Cardiac atrium fibroblast (primary cell): ENCODE measurements around the gene DNMT3L. TPM values are rescaled to one million over a fixed set of nuclear protein-coding genes. Genes with fewer than 3 reads are reported as not detected.

Experiments used
- total RNA-seq: library from RNA; depleted of rRNA; stranded (reverse); fragments of >200 nt; gene quantifications from 2 replicates; pipeline ENCODE4 v1.2.3, GENCODE V29; 2015

DNMT3L gene
- not detected in 2 replicates for total RNA-seq

DNA sequence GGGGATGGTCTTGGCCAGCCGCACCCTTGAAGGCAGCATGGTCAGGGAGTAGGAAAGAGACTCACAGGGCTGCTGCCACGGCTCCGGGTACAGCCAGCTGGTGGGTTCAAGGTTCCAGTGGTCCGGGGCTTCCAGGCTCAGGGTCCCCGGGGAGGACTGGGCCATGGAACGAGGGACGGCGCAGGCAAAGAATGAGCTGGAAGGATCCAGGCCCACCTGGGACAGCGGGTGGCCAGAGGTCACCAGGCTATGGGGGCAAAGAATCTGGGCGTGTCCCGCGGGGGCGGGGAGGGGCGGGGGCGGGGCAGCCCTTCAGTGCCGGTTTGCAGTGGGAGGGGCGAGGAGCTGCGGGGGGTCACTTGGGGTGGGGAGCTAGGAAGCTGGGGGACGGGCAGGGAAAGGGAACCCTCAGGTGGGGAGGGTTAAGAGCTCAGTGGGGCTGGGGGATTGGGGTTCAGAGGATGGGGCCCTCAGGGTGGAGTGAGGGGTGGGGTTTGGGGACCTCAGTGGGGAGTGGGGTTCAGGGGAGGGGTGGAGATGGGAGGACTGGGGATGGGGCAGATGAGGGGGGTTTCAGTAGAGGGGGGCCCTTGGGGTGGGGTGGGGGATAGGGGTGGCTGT, at the start of gene DNMT3L:
Gene DNMT3L, minus strand, starts transcription at position 223 of the 621 bp plus-strand sequence. CDS start 638 bp downstream, outside the sequence.

DNA sequence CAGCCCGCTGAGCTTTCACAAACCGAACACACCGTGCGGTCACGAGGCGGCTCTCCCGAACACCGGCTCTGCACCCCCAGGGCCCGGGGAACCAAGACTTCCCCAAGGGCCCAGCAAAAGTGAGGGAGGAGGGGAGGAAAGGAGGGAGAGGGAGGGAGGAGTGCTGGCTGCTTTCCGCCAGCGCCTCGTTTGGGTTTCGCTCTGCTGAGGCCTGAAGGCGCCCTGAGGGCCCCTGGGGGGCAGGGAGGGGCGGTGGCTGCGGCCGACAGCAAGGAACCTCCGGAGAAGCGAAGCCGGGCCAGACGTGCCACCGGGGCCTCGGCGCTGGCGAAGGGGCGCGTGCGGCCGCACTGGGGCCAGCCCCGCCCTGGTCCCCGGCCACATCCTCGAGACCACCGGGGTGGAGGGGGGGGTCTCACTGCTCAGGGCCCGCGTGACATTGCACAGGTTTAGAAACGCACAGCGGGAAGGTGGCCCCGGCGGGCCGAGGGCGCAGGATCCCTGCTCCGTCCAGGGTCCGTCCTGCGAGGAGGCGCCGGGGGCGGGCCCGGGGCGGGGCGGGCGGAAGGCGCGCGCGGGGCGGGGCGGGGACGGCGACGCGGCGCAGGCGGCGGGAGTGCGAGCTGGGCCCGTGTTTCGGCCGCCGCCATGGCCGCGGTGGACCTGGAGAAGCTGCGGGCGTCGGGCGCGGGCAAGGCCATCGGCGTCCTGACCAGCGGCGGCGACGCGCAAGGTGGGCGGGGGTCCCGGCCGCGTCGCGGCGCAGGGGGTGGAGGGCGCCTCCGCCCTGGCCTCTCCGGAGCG, 38.0 kb upstream of the DNMT3L start, which contains the start of gene PFKL:
Gene PFKL, plus strand, starts transcription at position 596 of the 804 bp plus-strand sequence. Its CDS starts 53 bp downstream, at position 649.

DNA sequence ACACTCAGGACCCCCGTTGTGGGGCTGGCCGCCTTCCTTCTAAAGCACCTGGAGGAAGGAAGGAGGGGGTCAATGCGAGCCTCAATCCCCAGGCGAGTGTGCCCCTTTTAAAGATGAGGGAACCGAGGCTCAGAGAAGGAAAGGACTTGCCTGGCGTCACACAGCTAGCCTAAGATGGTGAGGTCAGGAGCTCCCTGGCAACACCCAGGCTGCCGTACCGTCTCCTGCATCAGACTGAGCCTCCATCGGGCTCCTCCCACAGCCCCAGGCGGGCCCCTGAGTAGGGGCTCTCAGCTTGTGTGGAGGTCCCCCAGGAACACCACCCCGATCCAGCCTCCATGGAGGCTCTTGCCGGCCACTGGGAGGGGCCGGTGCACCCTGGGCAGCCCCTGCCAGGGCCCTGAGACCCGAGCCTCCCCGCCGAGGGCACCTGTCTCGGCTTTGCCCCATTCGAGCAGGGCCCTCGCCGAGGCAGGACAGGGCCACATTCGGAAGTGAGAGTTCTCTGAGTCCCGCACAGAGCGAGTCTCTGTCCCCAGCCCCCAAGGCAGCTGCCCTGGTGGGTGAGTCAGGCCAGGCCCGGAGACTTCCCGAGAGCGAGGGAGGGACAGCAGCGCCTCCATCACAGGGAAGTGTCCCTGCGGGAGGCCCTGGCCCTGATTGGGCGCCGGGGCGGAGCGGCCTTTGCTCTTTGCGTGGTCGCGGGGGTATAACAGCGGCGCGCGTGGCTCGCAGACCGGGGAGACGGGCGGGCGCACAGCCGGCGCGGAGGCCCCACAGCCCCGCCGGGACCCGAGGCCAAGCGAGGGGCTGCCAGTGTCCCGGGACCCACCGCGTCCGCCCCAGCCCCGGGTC, 23.7 kb upstream of the DNMT3L start, which contains the start of gene AIRE:
Gene AIRE, plus strand, starts transcription at position 739 of the 855 bp plus-strand sequence. CDS start 131 bp downstream, outside the sequence.

DNA sequence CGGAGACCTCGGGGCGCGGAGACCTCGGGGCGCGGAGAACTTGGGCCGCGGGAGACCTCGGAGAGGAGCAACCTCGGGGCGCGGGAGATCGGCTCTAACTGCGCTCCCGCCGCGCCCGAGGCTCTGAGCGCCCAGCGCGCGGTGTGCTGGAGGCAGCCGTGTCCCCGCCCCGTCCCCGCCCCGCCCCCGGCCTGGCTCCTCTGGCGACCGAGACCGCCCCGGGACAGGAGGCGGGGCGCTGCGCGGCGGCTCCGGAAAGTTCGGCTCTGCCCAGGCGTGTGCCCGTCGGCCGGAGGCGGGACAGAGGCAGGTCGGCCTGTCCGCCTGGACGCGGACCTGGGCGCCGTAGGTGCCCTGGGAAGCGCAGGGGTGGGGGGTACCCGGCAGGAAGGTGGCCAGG, 20.9 kb downstream of the DNMT3L start, which contains the start of gene ICOSLG:
Gene ICOSLG, minus strand, starts transcription at position 102 of the 400 bp plus-strand sequence. CDS start 126 bp downstream, outside the sequence.

Other genes with a start within 250 kb of the DNMT3L start
- 13.4 and 14.7 TPM in 2 replicates for gene TRAPPC10, start 249.6 kb downstream of the DNMT3L start, total RNA-seq
- 7.0 and 7.8 TPM in 2 replicates for gene PWP2, start 154.5 kb downstream of the DNMT3L start, total RNA-seq
- gene GATD3, start 128.2 kb downstream of the DNMT3L start, total RNA-seq: 5.1 and 8.4 TPM in 2 replicates
- 0.32 and 0.54 TPM in 2 replicates for gene ICOSLG, start 21.0 kb downstream of the DNMT3L start, total RNA-seq
- gene AIRE, start 24.0 kb upstream of the DNMT3L start, total RNA-seq: not detected in 2 replicates
- 225 and 255 TPM in 2 replicates for gene PFKL, start 38.2 kb upstream of the DNMT3L start, total RNA-seq
- gene CFAP410, start 77.5 kb upstream of the DNMT3L start, total RNA-seq: 14.4 and 19.5 TPM in 2 replicates
- not detected in 2 replicates for gene TRPM2, start 91.7 kb upstream of the DNMT3L start, total RNA-seq
- gene LRRC3, start 193.6 kb upstream of the DNMT3L start, total RNA-seq: 3.6 and 3.7 TPM in 2 replicates